Astrocyte (in vitro differentiated cells and primary cell): ENCODE measurements around the gene L3MBTL4.

Source experiments
- CTCF ChIP-seq: IDR thresholded peaks from 2 replicates; pipeline ENCODE4 v1.5.1; 2011; ENCODE audit warnings: low read depth, mild to moderate bottlenecking, inconsistent platforms, low read length, moderate library complexity; ENCODE audit not compliant: insufficient read depth
- EZH2 ChIP-seq: IDR thresholded peaks from 2 replicates; pipeline ENCODE4 v1.6.1; 2012; ENCODE audit warnings: mild to moderate bottlenecking, low read length, inconsistent platforms; ENCODE audit not compliant: insufficient read depth

GRCh38 chr18:6111726-6112125, 303.0 kb downstream of the L3MBTL4 start:
- TF ChIP-seq CTCF = no peak
- no peak for TF ChIP-seq EZH2
